Kidney epithelial cell (primary cell): ENCODE data around the gene SCUBE2. TPM values are rescaled to one million over a fixed set of nuclear protein-coding genes. Genes with fewer than 3 reads are reported as not detected.
"Not testable (repeated sequence)": the region's sequence is repeated elsewhere in the genome, so short reads cannot be mapped to it uniquely, and the experiment has no call there.

Source experiments
- DNase-seq: peaks from one replicate; pipeline ENCODE4 v3.0.0-alpha.2; 2010; ENCODE audit warnings: low read depth
- H3K27me3 ChIP-seq: 2 replicates; pipeline ENCODE4 v1.6.0; 2011; ENCODE audit warnings: low read length; ENCODE audit not compliant: control insufficient read depth, insufficient read depth
- H3K36me3 ChIP-seq: 2 replicates; pipeline ENCODE4 v1.5.1; 2011; ENCODE audit warnings: low read length; ENCODE audit not compliant: control insufficient read depth, insufficient read depth
- H3K4me3 ChIP-seq: 2 replicates; pipeline ENCODE4 v1.5.1; 2011; ENCODE audit warnings: low read depth, mild to moderate bottlenecking, control low read depth, low read length
- total RNA-seq: library from RNA; depleted of rRNA; stranded (reverse); fragments of >200 nt; gene quantifications from 2 replicates; pipeline ENCODE4 v1.2.3, GENCODE V29; 2015
- TF ChIP-seq, protein P1 (sequence below): IDR thresholded peaks from 2 replicates; pipeline ENCODE4 v1.5.1; 2011; ENCODE audit warnings: mild to moderate bottlenecking, moderate library complexity, low read length, control low read depth, inconsistent platforms; ENCODE audit not compliant: insufficient read depth, poor library complexity, severe bottlenecking

SCUBE2 gene
- total RNA-seq, 1 donor from 2014 or later: 1.3 TPM

DNA sequence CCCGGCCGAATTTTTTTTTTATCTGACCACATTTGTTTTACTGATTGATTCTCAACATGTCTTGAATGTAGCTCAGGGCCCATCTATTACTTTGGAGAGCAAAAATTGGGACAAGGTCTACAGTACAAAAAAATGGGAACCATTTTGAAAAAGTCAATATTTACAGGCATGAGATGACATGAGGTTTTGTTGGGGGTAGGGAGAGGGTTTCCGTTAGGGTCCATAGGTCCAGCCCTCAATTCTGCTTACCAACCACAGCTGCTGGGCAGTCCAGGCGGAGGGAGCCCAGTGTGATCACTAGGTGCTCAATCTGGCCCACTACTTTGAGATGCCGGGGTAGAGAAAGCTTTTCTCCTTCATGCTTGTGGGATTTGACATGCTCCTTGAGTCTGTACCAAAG is 105.9 kb downstream of the SCUBE2 start:
- no peaks in the 10 kb centered on the region for H3K27me3 ChIP-seq
- H3K36me3 ChIP-seq: no peaks in the 10 kb centered on the region
- no peak for DNase-seq
- TF ChIP-seq, protein P1, sequence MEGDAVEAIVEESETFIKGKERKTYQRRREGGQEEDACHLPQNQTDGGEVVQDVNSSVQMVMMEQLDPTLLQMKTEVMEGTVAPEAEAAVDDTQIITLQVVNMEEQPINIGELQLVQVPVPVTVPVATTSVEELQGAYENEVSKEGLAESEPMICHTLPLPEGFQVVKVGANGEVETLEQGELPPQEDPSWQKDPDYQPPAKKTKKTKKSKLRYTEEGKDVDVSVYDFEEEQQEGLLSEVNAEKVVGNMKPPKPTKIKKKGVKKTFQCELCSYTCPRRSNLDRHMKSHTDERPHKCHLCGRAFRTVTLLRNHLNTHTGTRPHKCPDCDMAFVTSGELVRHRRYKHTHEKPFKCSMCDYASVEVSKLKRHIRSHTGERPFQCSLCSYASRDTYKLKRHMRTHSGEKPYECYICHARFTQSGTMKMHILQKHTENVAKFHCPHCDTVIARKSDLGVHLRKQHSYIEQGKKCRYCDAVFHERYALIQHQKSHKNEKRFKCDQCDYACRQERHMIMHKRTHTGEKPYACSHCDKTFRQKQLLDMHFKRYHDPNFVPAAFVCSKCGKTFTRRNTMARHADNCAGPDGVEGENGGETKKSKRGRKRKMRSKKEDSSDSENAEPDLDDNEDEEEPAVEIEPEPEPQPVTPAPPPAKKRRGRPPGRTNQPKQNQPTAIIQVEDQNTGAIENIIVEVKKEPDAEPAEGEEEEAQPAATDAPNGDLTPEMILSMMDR: no peak
- no peak overlapping the region for H3K4me3 ChIP-seq

DNA sequence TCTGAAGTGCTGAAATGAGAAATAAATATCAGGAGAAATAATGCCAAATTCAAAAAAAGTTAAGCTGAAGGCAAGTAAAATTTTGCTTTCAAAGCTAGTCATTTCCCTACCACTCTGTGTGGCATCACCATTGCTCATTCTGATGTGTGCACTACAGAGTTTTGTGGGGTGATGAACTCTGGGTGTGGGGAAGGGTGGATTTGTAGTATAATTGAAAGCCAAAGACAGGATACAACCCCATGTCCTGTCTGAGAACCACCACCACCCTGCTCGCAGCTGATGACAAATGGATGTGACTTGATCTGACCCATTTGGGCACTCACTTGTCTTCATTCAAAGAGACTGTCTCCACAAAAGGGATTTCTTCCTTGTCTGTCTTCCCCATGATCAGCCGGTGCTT is 107.8 kb downstream of the SCUBE2 start:
- no peak overlapping the region for H3K4me3 ChIP-seq
- DNase-seq: no peak
- no peaks in the 10 kb centered on the region for H3K27me3 ChIP-seq
- TF ChIP-seq, protein P1: no peak
- H3K36me3 ChIP-seq: no peaks in the 10 kb centered on the region

GRCh38 chr11:8980485-8980884 is 110.9 kb downstream of the SCUBE2 start:
- TF ChIP-seq, protein P1: no peak
- no peaks in the 10 kb centered on the region for H3K36me3 ChIP-seq
- no peak for DNase-seq
- no peak overlapping the region for H3K4me3 ChIP-seq
- no peaks in the 10 kb centered on the region for H3K27me3 ChIP-seq

- DNase-seq: not testable (repeated sequence)
Observed at GRCh38 chr11:8979365-8979764, 112.0 kb downstream of the SCUBE2 start.

DNA sequence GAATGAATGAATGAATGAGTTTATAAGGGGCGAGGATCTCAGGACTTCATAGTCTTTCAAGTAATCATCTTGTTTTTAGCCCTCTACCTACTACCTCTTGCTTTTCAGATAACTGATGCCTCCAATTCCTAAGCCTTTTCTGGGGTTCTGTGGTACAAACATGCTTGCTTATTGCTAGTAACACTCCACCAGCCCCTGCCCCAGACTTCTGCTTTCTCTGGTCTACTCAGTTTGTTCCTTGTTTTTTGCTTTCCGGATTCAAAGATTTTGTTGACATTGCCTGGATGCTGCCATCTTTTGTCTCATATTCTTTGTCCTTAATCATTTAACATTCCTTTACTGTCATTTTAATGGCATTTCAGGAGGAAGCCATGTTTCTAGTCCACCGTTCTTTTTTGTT is 118.3 kb downstream of the SCUBE2 start:
- Histone ChIP-seq H3K36me3 (no peaks in the 10 kb centered on the region), H3K27me3 (no peaks in the 10 kb centered on the region), H3K4me3 (no peak overlapping the region)
- TF ChIP-seq, protein P1: no peak
- no peak for DNase-seq

More at GRCh38 chr11:8979365-8979764, 112.0 kb downstream of the SCUBE2 start:
- H3K36me3 ChIP-seq, H3K4me3 ChIP-seq, H3K27me3 ChIP-seq: not testable (repeated sequence)

- no peak for DNase-seq
- H3K4me3 ChIP-seq: no peak overlapping the region
- TF ChIP-seq, protein P1: no peak
- no peaks in the 10 kb centered on the region for H3K36me3 ChIP-seq
- H3K27me3 ChIP-seq: no peaks in the 10 kb centered on the region
Observed at GRCh38 chr11:8971924-8972316, 119.5 kb downstream of the SCUBE2 start.
